Ovary (tissue), 3 donors: ENCODE data around the gene UNC5A.

ENCODE experiments used
- EP300 ChIP-seq: sonication (generic); formaldehyde crosslinking; IDR thresholded peaks from one replicate; pipeline ENCODE4 v1.6.1; 2017; ENCODE audit warnings: antibody characterized with exemption
- TF ChIP-seq, protein P1 (sequence below), 3 donors: fragments of 450-650 bp in 2 of 3; fragments of 200-600 bp in 1 of 3; IDR thresholded peaks; one replicate each; pipeline versions ENCODE4 v1.5.1 to v1.8.0; 2016 to 2022; ENCODE audit warnings: antibody characterized with exemption in 3 of 3, mild to moderate bottlenecking in 1 of 3
- donor health status: DM: no; HTN: no; CAD: no.

GRCh38 chr5:176814313-176814685, 3.9 kb downstream of the UNC5A start:
- TF ChIP-seq, protein P1, sequence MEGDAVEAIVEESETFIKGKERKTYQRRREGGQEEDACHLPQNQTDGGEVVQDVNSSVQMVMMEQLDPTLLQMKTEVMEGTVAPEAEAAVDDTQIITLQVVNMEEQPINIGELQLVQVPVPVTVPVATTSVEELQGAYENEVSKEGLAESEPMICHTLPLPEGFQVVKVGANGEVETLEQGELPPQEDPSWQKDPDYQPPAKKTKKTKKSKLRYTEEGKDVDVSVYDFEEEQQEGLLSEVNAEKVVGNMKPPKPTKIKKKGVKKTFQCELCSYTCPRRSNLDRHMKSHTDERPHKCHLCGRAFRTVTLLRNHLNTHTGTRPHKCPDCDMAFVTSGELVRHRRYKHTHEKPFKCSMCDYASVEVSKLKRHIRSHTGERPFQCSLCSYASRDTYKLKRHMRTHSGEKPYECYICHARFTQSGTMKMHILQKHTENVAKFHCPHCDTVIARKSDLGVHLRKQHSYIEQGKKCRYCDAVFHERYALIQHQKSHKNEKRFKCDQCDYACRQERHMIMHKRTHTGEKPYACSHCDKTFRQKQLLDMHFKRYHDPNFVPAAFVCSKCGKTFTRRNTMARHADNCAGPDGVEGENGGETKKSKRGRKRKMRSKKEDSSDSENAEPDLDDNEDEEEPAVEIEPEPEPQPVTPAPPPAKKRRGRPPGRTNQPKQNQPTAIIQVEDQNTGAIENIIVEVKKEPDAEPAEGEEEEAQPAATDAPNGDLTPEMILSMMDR (IDR thresholded peaks at IDR 0.05), result no peak
- no peak for TF ChIP-seq EP300
